ENCODE results near the gene FBXO21.

FBXO21 gene

GRCh38 chr12:117165342-117165741, 24.9 kb downstream of the FBXO21 start:
- DNase-seq (ENCODE audit: low read depth), result no peak

- DNase-seq (ENCODE audit: low read depth), result no peak
These were observed 27.6 kb downstream of the FBXO21 start for GRCh38 chr12:117162633-117163032.

GRCh38 chr12:117162167-117162539, 28.1 kb downstream of the FBXO21 start:
- no peak for DNase-seq (ENCODE audit: low read depth)

DNA sequence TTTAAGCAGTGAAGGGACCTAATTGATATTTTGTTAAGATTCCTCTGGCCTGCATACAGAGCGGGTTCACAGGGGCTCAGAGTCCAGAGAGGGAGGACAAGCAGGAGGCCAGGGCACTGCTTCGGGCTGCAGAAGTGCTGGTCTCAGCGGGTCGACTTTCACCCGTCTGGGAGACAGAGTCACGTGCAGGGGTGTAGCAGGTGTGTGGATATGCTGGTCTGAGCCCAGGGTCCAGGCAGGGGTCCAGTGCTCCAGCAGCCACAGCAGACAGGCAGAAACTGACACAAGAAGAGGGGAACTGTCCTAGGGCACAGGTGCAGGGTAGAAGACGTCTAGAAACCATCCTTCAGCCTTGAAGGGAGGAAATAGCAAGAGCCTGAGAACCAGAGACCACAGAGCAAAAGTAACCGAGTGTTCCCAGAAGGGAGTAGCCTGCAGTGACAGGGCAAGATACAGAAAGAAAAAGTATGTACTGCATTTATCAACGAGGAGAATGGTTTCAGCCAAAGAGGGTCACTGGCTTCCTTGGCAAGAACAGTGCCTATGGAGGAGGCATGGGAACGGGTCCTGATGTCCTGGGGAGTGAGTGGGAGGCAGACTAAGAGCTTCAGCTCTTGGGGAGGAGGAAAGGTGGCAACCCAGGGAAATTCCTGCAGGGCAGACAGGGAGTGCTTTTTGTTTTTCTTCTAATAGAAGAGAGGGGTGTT, 28.7 kb downstream of the FBXO21 start:
- no peak for DNase-seq (ENCODE audit: low read depth)

DNA sequence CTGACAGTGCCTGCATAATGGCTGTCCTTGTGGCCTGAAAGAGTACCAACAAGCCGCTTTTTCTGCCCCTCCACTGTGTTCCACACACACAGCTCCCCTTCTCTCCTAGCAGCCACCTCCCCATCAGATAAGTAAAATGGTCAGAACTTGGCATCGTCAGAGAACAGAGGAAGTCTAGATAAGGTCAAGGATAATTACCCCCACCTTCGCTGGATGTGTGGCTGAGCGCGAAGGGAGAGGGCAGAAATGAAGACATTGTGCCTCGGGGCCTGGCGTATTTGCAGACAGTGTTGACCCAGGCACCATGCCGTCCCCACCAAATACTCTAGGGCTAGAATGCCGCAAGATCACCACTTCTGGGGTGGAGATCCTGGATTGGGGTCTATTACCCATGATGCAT, 30.6 kb downstream of the FBXO21 start:
- no peak for DNase-seq (ENCODE audit: low read depth)

- DNase-seq (ENCODE audit: low read depth), result no peak
These were observed 31.2 kb downstream of the FBXO21 start for GRCh38 chr12:117158911-117159553.

DNA sequence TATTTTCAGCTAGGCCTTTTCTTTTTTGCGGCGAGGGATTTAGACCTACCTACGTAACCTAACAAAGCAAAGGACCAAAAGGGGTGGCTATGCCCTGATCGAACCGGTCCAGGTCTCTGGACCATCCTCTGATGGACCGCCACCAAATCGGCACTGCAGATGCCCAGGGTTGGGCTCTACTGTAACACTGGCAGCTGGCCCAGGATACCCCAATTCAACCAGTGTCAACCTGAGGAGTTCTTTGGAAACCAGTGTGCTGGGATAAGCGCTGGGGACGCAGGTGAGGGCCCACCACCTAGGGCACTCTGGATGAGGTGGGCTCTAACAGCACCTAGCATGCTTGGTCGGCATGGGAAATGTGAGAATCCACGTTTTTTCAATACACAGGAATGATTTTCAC, 32.2 kb downstream of the FBXO21 start:
- no peak for DNase-seq (ENCODE audit: low read depth)

GRCh38 chr12:117155278-117156060, 34.8 kb downstream of the FBXO21 start:
- no peak for DNase-seq (ENCODE audit: low read depth)

- DNase-seq (ENCODE audit: low read depth), result no peak
These were observed 37.2 kb downstream of the FBXO21 start for GRCh38 chr12:117152793-117153775.

DNA sequence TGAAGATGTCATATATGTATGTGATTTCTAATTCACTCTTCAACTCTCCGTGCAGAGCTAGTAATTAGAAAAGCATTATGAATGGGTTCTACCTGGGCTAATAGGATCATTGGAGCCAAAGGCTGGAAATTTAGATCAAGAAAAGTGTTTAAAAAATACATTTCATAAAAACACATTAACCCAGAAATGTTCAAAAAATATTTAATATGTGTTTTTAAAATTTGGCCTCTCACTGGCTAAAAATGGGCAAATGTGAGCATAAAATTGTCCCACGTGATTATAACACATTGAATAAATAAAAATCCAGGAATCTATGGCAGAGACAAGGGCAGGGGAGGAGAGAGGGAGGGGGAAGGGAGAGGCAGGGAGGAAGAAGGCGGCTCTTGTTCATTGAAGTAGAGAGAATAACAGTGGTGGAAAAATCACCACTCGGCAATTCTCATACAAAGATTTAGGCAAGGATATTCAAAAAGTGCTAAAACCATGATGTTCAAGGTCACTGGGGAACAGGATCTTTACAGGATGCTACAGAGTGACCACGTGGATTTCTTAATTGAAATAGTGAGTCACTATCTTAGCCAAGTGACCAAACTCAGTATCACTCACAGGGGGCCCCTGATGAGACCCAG, 38.8 kb downstream of the FBXO21 start:
- no peak for DNase-seq (ENCODE audit: low read depth)

GRCh38 chr12:117149431-117149830, 40.8 kb downstream of the FBXO21 start:
- DNase-seq (ENCODE audit: low read depth), result no peak

- DNase-seq (ENCODE audit: low read depth), result no peak
These were observed 41.6 kb downstream of the FBXO21 start for GRCh38 chr12:117148642-117149041.

GRCh38 chr12:117147639-117148038, 42.6 kb downstream of the FBXO21 start:
- DNase-seq (ENCODE audit: low read depth), result no peak

GRCh38 chr12:117145597-117146154, 44.6 kb downstream of the FBXO21 start:
- DNase-seq (ENCODE audit: low read depth), result no peak

- no peak for DNase-seq (ENCODE audit: low read depth)
These were observed 45.7 kb downstream of the FBXO21 start for GRCh38 chr12:117144599-117144998.

- DNase-seq (ENCODE audit: low read depth), result no peak
These were observed 47.2 kb downstream of the FBXO21 start for GRCh38 chr12:117143008-117143532.

- DNase-seq (ENCODE audit: low read depth), result no peak
These were observed 48.2 kb downstream of the FBXO21 start for GRCh38 chr12:117142094-117142493.

DNA sequence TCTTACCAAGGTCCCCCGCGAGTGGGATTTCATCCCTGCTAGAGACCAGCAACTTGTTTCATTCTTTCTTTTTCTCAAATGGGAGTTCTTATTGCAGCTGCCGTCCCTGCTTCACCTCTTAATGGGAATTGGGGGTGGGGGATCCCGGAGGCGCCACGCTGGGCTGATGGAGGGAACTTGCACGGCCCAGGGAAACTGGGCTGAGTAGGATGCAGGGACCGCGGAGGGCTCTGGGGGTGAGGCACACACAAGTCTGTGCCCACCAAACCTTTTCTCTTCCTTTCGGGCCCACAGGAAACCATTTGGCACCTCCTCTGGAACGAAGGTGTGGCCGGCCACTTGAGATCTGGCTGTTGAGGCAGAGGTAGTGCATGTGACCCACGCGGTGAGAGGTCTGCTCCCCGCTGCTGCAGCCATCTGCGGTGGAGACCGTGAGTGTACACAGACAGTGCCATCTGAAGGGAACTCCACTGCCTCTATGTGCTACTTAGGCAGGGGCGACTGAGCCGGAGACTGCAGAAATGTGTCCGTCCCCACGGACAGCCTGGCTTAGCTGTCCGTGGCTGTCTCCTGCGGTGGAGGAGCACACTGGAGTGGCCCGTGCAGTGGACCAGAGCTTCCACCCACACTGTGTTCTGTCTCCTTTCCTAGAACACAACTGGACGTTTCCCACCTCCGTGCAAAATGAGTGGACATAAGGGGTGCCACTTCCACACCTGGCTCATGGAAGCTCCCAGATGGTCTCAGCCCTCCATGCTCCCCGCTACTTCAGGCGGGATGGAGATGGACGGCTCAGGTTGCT, 49.0 kb downstream of the FBXO21 start:
- DNase-seq (ENCODE audit: low read depth), result no peak

DNA sequence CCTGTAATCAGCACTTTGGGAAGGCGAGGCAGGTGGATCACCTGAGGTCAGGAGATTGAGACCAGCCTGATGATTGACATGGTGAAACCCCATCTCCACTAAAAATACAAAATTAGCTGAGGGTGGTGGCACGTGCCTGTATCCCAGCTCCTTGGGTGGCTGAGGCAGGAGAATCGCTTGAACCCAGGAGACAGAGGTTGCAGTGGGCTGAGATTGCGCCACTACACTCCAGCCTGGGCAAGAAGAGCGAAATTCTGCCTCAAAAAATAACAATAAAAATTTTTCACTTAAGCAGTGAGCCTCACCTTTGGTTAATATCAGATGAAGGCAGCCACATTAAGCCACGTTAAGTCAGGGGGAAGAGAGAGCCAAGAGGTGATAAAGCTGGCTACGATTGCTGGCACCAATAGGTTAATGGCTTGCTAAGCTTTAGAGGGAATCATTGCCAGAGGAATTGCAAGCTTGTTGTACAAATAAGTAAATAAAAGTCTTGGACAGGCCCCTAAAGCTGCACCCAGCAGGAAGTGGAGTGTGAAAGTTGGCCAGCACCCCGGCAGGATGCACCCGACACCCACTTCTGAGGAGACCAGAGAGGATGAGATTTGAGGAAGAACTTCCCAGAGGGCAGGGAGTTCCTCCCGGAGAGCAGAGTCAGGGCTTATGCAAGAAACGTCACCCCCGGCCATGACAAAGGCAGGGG, 49.7 kb downstream of the FBXO21 start:
- no peak for DNase-seq (ENCODE audit: low read depth)
